Upper lobe of right lung (tissue), 1 donor: Measurements from ENCODE around the gene GPR18. TPM values are rescaled to one million over a fixed set of nuclear protein-coding genes. Genes with fewer than 3 reads are reported as not detected.

ENCODE experiments used
- ATAC-seq: fragments of 200-7000 bp; cut with Tn5 transposase; one replicate; pipeline ENCODE4 v1.9.1; 2020; ENCODE audit warnings: mild to moderate bottlenecking, moderate library complexity
- DNase-seq: peaks from one replicate; pipeline ENCODE4 v3.0.0-alpha.2; 2020
- H3K27ac ChIP-seq: fragments of 200-600 bp; one replicate; pipeline ENCODE4 v1.8.0; 2022
- H3K27me3 ChIP-seq: fragments of 200-600 bp; one replicate; pipeline ENCODE4 v1.8.0; 2022; ENCODE audit warnings: mild to moderate bottlenecking
- H3K36me3 ChIP-seq: fragments of 200-600 bp; one replicate; pipeline ENCODE4 v1.8.0; 2022
- H3K4me1 ChIP-seq: fragments of 200-600 bp; one replicate; pipeline ENCODE4 v1.8.0; 2022
- H3K4me3 ChIP-seq: fragments of 200-600 bp; one replicate; pipeline ENCODE4 v1.8.0; 2022; ENCODE audit warnings: mild to moderate bottlenecking
- H3K9me3 ChIP-seq: fragments of 200-600 bp; one replicate; pipeline ENCODE4 v1.8.0; 2022
- intact Hi-C: fragments of 100-400 bp; cut with DNase I; formaldehyde crosslinking; loops from one replicate; pipeline ENCODE4 v1.11.0; 2022
- total RNA-seq: library from RNA; stranded (reverse); fragmentation: NEBNext Ultra II Directional; extraction: Animal tissue kit (Norgen Biotek cat#: 25700); gene quantifications from one replicate; pipeline ENCODE4 v1.2.1, GENCODE V29; 2021
- TF ChIP-seq, protein P1 (sequence below): fragments of 200-600 bp; IDR thresholded peaks from one replicate; pipeline ENCODE4 v1.8.0; 2022; ENCODE audit warnings: antibody characterized with exemption
- donor health status: DM: no; HTN: yes; CAD: no; lungs with severe emphysema.

GPR18 gene
- total RNA-seq, 1 donor from 2014 or later = 0.58 TPM

GRCh38 chr13:99295488-99296252 is 37.5 kb upstream of the GPR18 start:
- Histone ChIP-seq H3K27ac (no peak overlapping the region), H3K36me3 (peaks cover 13% of the 10 kb centered on the region), H3K4me1 (no peaks in the 10 kb centered on the region), H3K9me3 (no peaks in the 10 kb centered on the region), H3K27me3 (no peaks in the 10 kb centered on the region), H3K4me3 (no peak overlapping the region)
- ATAC-seq = no peak
- intact Hi-C loops = no loop called here
- no peak for DNase-seq
- TF ChIP-seq, protein P1, sequence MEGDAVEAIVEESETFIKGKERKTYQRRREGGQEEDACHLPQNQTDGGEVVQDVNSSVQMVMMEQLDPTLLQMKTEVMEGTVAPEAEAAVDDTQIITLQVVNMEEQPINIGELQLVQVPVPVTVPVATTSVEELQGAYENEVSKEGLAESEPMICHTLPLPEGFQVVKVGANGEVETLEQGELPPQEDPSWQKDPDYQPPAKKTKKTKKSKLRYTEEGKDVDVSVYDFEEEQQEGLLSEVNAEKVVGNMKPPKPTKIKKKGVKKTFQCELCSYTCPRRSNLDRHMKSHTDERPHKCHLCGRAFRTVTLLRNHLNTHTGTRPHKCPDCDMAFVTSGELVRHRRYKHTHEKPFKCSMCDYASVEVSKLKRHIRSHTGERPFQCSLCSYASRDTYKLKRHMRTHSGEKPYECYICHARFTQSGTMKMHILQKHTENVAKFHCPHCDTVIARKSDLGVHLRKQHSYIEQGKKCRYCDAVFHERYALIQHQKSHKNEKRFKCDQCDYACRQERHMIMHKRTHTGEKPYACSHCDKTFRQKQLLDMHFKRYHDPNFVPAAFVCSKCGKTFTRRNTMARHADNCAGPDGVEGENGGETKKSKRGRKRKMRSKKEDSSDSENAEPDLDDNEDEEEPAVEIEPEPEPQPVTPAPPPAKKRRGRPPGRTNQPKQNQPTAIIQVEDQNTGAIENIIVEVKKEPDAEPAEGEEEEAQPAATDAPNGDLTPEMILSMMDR = no peak

- H3K4me3 ChIP-seq = no peak overlapping the region
- TF ChIP-seq, protein P1 = no peak
- intact Hi-C loops = no loop called here
- no peak overlapping the region for H3K27ac ChIP-seq
- no peaks in the 10 kb centered on the region for H3K9me3 ChIP-seq
- no peaks in the 10 kb centered on the region for H3K4me1 ChIP-seq
- peaks cover 13% of the 10 kb centered on the region for H3K36me3 ChIP-seq
- DNase-seq (no peak), ATAC-seq (no peak)
- no peaks in the 10 kb centered on the region for H3K27me3 ChIP-seq
Observed at GRCh38 chr13:99294958-99295357, 36.8 kb upstream of the GPR18 start.

DNA sequence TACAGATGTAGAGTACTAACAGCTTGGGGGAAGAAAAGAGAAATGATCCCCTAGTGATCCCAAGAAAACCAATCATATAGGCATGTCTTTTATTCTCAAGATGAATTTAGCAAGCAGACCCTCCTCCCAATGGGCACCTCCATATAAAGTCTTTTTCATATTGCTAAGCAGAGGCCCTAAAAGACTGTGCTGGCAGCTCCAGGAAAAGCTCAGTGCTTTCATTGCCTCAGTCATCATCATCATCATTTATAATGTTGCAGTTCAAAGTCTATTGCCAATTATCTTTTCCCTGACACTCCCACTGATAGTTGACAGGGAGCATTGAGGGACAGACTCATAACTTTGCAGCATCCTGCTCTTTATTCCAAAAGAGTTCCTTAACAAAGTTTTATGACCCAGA is 36.0 kb upstream of the GPR18 start:
- Histone ChIP-seq H3K36me3 (peaks cover 13% of the 10 kb centered on the region), H3K9me3 (no peaks in the 10 kb centered on the region), H3K27me3 (no peaks in the 10 kb centered on the region), H3K27ac (no peak overlapping the region), H3K4me3 (no peak overlapping the region), H3K4me1 (no peaks in the 10 kb centered on the region)
- ATAC-seq (no peak), DNase-seq (no peak)
- TF ChIP-seq, protein P1 = no peak
- intact Hi-C loops = no loop called here

- H3K27ac ChIP-seq = no peak overlapping the region
- intact Hi-C loops = no loop called here
- ATAC-seq (peak; percentile 75), DNase-seq (no peak)
- TF ChIP-seq, protein P1 = no peak
- no peaks in the 10 kb centered on the region for H3K9me3 ChIP-seq
- no peaks in the 10 kb centered on the region for H3K27me3 ChIP-seq
- H3K4me3 ChIP-seq = no peak overlapping the region
- H3K4me1 ChIP-seq = peaks cover 3% of the 10 kb centered on the region
- peaks cover 13% of the 10 kb centered on the region for H3K36me3 ChIP-seq
Observed at GRCh38 chr13:99293178-99293577, 35.0 kb upstream of the GPR18 start.

GRCh38 chr13:99290894-99291293 is 32.7 kb upstream of the GPR18 start:
- DNase-seq (no peak), ATAC-seq (no peak)
- H3K36me3 ChIP-seq = peaks cover 13% of the 10 kb centered on the region
- H3K4me3 ChIP-seq = no peak overlapping the region
- intact Hi-C loops = no loop called here
- H3K27me3 ChIP-seq = no peaks in the 10 kb centered on the region
- H3K4me1 ChIP-seq = peaks cover 8% of the 10 kb centered on the region
- no peak overlapping the region for H3K27ac ChIP-seq
- no peaks in the 10 kb centered on the region for H3K9me3 ChIP-seq
- TF ChIP-seq, protein P1 = no peak
